Endodermal cell (in vitro differentiated cells): ENCODE results near the gene TRAT1. TPM values are rescaled to one million over a fixed set of nuclear protein-coding genes. Genes with fewer than 3 reads are reported as not detected.

ENCODE experiments used
- DNase-seq: peaks from one replicate; pipeline ENCODE4 v3.0.0-alpha.2; 2017
- H3K27ac ChIP-seq: 2 replicates; pipeline ENCODE4 v1.5.1; 2013; ENCODE audit warnings: mild to moderate bottlenecking, low read depth, low read length, moderate library complexity
- H3K27me3 ChIP-seq: 2 replicates; pipeline ENCODE4 v1.6.1; 2013; ENCODE audit warnings: mild to moderate bottlenecking, low read length, moderate library complexity; ENCODE audit not compliant: insufficient read depth, control insufficient read depth, poor library complexity, severe bottlenecking
- H3K36me3 ChIP-seq: 2 replicates; pipeline ENCODE4 v1.7.0; 2013; ENCODE audit warnings: mild to moderate bottlenecking, low read length, moderate library complexity; ENCODE audit not compliant: control insufficient read depth, insufficient read depth
- H3K4me1 ChIP-seq: one replicate; pipeline ENCODE4 v1.7.0; 2013; ENCODE audit warnings: low read length; ENCODE audit not compliant: control insufficient read depth, insufficient read depth
- H3K4me3 ChIP-seq: 2 replicates; pipeline ENCODE4 v1.5.1; 2013; ENCODE audit warnings: mild to moderate bottlenecking, low read length, moderate library complexity
- H3K9ac ChIP-seq: 2 replicates; pipeline ENCODE4 v1.6.1; 2013; ENCODE audit warnings: mild to moderate bottlenecking, low read length, moderate library complexity; ENCODE audit not compliant: poor library complexity, severe bottlenecking; ENCODE audit errors: extremely low read depth
- H3K9me3 ChIP-seq: 2 replicates; pipeline ENCODE4 v1.6.1; 2013; ENCODE audit warnings: mild to moderate bottlenecking, low read length, moderate library complexity; ENCODE audit not compliant: control insufficient read depth
- H3K27ac Mint-ChIP-seq: 2 replicates; pipeline ENCODE4 v1.8.0; 2020; ENCODE audit warnings: mixed read lengths
- H3K27me3 Mint-ChIP-seq: 2 replicates; pipeline ENCODE4 v1.8.0; 2021; ENCODE audit warnings: mild to moderate bottlenecking, mixed read lengths; ENCODE audit not compliant: insufficient read depth
- H3K36me3 Mint-ChIP-seq: 2 replicates; pipeline ENCODE4 v1.8.0; 2020; ENCODE audit warnings: low read depth, mixed read lengths
- H3K4me1 Mint-ChIP-seq: 2 replicates; pipeline ENCODE4 v1.8.0; 2020; ENCODE audit warnings: mixed read lengths
- H3K4me3 Mint-ChIP-seq: 2 replicates; pipeline ENCODE4 v1.8.0; 2020; ENCODE audit warnings: mild to moderate bottlenecking, moderate library complexity, mixed read lengths
- H3K9me3 Mint-ChIP-seq: 2 replicates; pipeline ENCODE4 v1.8.0; 2020; ENCODE audit warnings: mild to moderate bottlenecking, mixed read lengths
- WGBS, 2 experiments: methylation state at CpG; one replicate each; pipeline versions ENCODE4 v1.1.5 to v1.1.7; 2013; ENCODE audit warnings: missing lambda C conversion rate in 2 of 2, mixed read lengths in 1 of 2; ENCODE audit not compliant: insufficient coverage in 1 of 2, insufficient read length in 1 of 2; 5-methylcytosine and 5-hydroxymethylcytosine counted together
- total RNA-seq, 2 donors: library from RNA; stranded (reverse); fragmentation: NEBNext Ultra II Directional in 1 of 2; extraction: Animal tissue kit (Norgen Biotek cat#: 25700) in 1 of 2; gene quantifications; 2 replicates in 1 of 2; 3 replicates in 1 of 2; pipeline ENCODE4 v1.2.1, GENCODE V29; 2021
- TF ChIP-seq, protein P1 (sequence below): fragments of 200-600 bp; sonication (generic); conservative IDR thresholded peaks from 2 replicates; pipeline ENCODE4 v1.5.0; 2021; ENCODE audit warnings: antibody characterized with exemption, mild to moderate bottlenecking

The TRAT1 gene
- total RNA-seq, 2 donors from 2014 or later: not detected

DNA sequence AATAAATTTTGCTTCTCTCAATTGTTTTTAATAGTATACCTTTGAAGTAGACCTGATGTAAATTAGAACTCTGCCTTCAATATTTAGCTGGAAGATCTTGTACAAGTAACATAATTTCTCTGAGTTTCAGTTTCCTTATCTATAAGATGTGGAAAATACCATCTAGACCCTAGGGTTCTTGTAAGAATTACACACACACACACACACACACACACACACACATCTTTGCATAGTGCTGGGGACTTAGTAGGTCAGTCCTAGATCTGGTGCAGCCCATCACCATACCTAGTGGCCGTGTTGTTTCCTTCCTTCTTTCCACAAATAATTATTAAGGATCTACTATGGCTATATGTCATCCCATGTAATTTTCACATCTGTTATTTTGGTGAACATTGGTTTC, 11.0 kb downstream of the TRAT1 start:
- no peaks in the 10 kb centered on the region for H3K9me3 Mint-ChIP-seq

DNA sequence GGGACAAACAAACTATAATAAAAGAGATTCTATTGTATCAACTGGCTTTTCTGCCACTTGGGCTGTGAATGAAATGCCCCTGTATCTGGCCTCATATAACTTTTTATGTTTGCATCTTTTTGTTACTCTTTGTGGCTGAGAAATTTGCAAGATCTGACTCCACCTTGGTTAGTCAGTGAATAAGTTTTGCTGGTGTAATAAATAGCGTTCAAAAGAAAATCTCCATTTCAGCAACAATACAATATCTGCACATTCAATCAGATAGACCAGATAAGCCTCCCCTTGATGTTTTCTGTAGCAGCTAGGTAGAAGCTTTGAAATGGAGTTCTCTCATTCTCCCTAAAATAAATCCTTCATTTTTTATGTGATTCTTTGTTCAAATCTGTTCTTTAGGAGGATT, 12.0 kb downstream of the TRAT1 start:
- peaks cover 4% of the 10 kb centered on the region for H3K4me1 ChIP-seq
- Mint-ChIP-seq H3K36me3 (no peaks in the 10 kb centered on the region), H3K27me3 (no peaks in the 10 kb centered on the region)

More for the DNA sequence above, 11.0 kb downstream of the TRAT1 start:
- Histone ChIP-seq H3K36me3 (no peaks in the 10 kb centered on the region), H3K9ac (no peak overlapping the region), H3K27ac (no peak overlapping the region), H3K9me3 (no peaks in the 10 kb centered on the region), H3K27me3 (no peaks in the 10 kb centered on the region), H3K4me1 (peaks cover 4% of the 10 kb centered on the region), H3K4me3 (no peak overlapping the region)
- Mint-ChIP-seq H3K4me3 (no peak overlapping the region), H3K27me3 (no peaks in the 10 kb centered on the region), H3K36me3 (no peaks in the 10 kb centered on the region), H3K4me1 (peaks cover 8% of the 10 kb centered on the region), H3K27ac (no peak overlapping the region)
- DNase-seq: no peak
- TF ChIP-seq, protein P1, sequence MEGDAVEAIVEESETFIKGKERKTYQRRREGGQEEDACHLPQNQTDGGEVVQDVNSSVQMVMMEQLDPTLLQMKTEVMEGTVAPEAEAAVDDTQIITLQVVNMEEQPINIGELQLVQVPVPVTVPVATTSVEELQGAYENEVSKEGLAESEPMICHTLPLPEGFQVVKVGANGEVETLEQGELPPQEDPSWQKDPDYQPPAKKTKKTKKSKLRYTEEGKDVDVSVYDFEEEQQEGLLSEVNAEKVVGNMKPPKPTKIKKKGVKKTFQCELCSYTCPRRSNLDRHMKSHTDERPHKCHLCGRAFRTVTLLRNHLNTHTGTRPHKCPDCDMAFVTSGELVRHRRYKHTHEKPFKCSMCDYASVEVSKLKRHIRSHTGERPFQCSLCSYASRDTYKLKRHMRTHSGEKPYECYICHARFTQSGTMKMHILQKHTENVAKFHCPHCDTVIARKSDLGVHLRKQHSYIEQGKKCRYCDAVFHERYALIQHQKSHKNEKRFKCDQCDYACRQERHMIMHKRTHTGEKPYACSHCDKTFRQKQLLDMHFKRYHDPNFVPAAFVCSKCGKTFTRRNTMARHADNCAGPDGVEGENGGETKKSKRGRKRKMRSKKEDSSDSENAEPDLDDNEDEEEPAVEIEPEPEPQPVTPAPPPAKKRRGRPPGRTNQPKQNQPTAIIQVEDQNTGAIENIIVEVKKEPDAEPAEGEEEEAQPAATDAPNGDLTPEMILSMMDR: no peak
- 92 to 100% methylated on average over 1 of the region's 1 CpG for WGBS, 2 experiments

DNA sequence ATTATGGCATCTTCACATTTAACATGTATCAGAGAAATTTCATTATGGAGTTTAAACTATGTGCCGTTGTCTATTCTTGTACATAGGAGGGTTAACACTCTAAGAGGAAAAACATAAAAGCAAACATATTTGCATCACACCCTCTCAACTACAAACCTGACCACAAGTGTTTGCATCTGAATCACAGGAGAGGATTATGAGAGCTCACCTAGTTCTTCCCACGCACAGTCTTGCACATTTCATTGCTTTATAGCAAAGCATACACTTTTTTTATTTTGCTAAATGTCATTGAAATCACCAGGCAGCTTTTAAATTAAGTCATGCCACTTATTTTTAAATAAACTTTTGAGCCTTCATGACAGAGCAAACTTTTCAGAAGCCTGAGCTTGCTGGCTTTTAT, 12.5 kb downstream of the TRAT1 start:
- Histone ChIP-seq H3K9ac (no peak overlapping the region), H3K4me1 (no peaks in the 10 kb centered on the region), H3K9me3 (no peaks in the 10 kb centered on the region), H3K27me3 (no peaks in the 10 kb centered on the region), H3K36me3 (no peaks in the 10 kb centered on the region), H3K4me3 (no peak overlapping the region), H3K27ac (no peak overlapping the region)
- H3K9me3 Mint-ChIP-seq: no peaks in the 10 kb centered on the region
- no peaks in the 10 kb centered on the region for H3K36me3 Mint-ChIP-seq
- peaks cover 8% of the 10 kb centered on the region for H3K4me1 Mint-ChIP-seq
- 91 to 100% methylated on average over 1 to 2 of the region's 2 CpGs for WGBS, 2 experiments
- H3K4me3 Mint-ChIP-seq: no peak overlapping the region
- no peak for DNase-seq
- H3K27me3 Mint-ChIP-seq: no peaks in the 10 kb centered on the region
- no peak overlapping the region for H3K27ac Mint-ChIP-seq
- TF ChIP-seq, protein P1: no peak

More for the DNA sequence above, 12.0 kb downstream of the TRAT1 start:
- Histone ChIP-seq H3K27ac (no peak overlapping the region), H3K27me3 (no peaks in the 10 kb centered on the region), H3K36me3 (no peaks in the 10 kb centered on the region), H3K4me3 (no peak overlapping the region), H3K9ac (no peak overlapping the region), H3K9me3 (no peaks in the 10 kb centered on the region)
- Mint-ChIP-seq H3K4me1 (peaks cover 8% of the 10 kb centered on the region), H3K27ac (no peak overlapping the region), H3K9me3 (no peaks in the 10 kb centered on the region), H3K4me3 (no peak overlapping the region)
- TF ChIP-seq, protein P1: no peak
- DNase-seq: no peak
- no CpG with 5 or more reads among the region's 1 CpG for WGBS, 2 experiments
